Ishikawa (cell line): ENCODE data around the gene ZNF653.

Experiments used
- CEBPB ChIP-seq: IDR thresholded peaks from 2 replicates; pipeline ENCODE4 v1.6.1; 2012
- CREB1 ChIP-seq: IDR thresholded peaks from 2 replicates; pipeline ENCODE4 v1.6.1; 2012; ENCODE audit warnings: low read depth
- EGR1 ChIP-seq: IDR thresholded peaks from 2 replicates; pipeline ENCODE4 v1.6.1; 2012
- EP300 ChIP-seq: IDR thresholded peaks from 2 replicates; pipeline ENCODE4 v1.6.1; 2012; ENCODE audit warnings: borderline replicate concordance
- FOXM1 ChIP-seq: IDR thresholded peaks from 2 replicates; pipeline ENCODE4 v1.6.1; 2012; ENCODE audit warnings: low read depth, borderline replicate concordance
- MAX ChIP-seq: IDR thresholded peaks from 2 replicates; pipeline ENCODE4 v1.6.1; 2012
- NFIC ChIP-seq: IDR thresholded peaks from 2 replicates; pipeline ENCODE4 v1.6.1; 2012
- RAD21 ChIP-seq: IDR thresholded peaks from 2 replicates; pipeline ENCODE4 v1.6.1; 2012; ENCODE audit warnings: low read depth
- REST ChIP-seq: IDR thresholded peaks from 2 replicates; pipeline ENCODE4 v1.6.1; 2012; ENCODE audit warnings: low read depth, mild to moderate bottlenecking
- TAF1 ChIP-seq: IDR thresholded peaks from 2 replicates; pipeline ENCODE4 v1.6.1; 2012; ENCODE audit warnings: low read depth, mild to moderate bottlenecking
- TCF12 ChIP-seq: IDR thresholded peaks from 2 replicates; pipeline ENCODE4 v1.6.1; 2012; ENCODE audit warnings: low read depth
- TEAD4 ChIP-seq: IDR thresholded peaks from 2 replicates; pipeline ENCODE4 v1.6.1; 2012
- USF1 ChIP-seq: IDR thresholded peaks from 2 replicates; pipeline ENCODE4 v1.6.1; 2012
- YY1 ChIP-seq: IDR thresholded peaks from 2 replicates; pipeline ENCODE4 v1.6.1; 2012; ENCODE audit warnings: low read depth
- ZBTB7A ChIP-seq: IDR thresholded peaks from 2 replicates; pipeline ENCODE4 v1.6.1; 2012; ENCODE audit warnings: low read depth

The ZNF653 gene

GRCh38 chr19:11494634-11495285, 10.9 kb downstream of the ZNF653 start:
- no peak for TF ChIP-seq FOXM1
- no peak for TF ChIP-seq TEAD4
- TF ChIP-seq TCF12, result no peak
- no peak for TF ChIP-seq CEBPB
- TF ChIP-seq USF1, result no peak
- no peak for TF ChIP-seq YY1
- no peak for TF ChIP-seq TAF1
- TF ChIP-seq EGR1, result no peak
- no peak for TF ChIP-seq EP300
- TF ChIP-seq REST, result no peak
- TF ChIP-seq CREB1, result no peak
- no peak for TF ChIP-seq MAX
- no peak for TF ChIP-seq ZBTB7A
- TF ChIP-seq RAD21, result no peak
- no peak for TF ChIP-seq NFIC

GRCh38 chr19:11489378-11489777, 16.3 kb downstream of the ZNF653 start:
- TF ChIP-seq MAX (no peak), USF1 (no peak), REST (no peak), TAF1 (no peak), RAD21 (no peak)

- TF ChIP-seq TEAD4 (no peak), REST (no peak), EP300 (no peak), EGR1 (no peak), NFIC (no peak), MAX (no peak), CREB1 (no peak), YY1 (no peak), TAF1 (no peak), RAD21 (no peak), ZBTB7A (no peak), TCF12 (no peak), USF1 (no peak), FOXM1 (no peak), CEBPB (no peak)
Observed at GRCh38 chr19:11486661-11487503, 18.8 kb downstream of the ZNF653 start.
